B cell (primary cell): ENCODE results near the gene ATP23. TPM values are rescaled to one million over a fixed set of nuclear protein-coding genes. Genes with fewer than 3 reads are reported as not detected.

Source experiments
- ATAC-seq: fragments of 200-7000 bp; cut with Tn5 transposase; one replicate; pipeline ENCODE4 v1.10.0; 2021; ENCODE audit warnings: low read depth, mild to moderate bottlenecking, moderate number of reproducible peaks, moderate library complexity
- CTCF ChIA-PET: fragments of 350-600 bp; sonication (Branson Sonifier 250); formaldehyde crosslinking; loops from one replicate; lab custom pipeline; 2021; ENCODE audit warnings: antibody characterized with exemption, inconsistent platforms; lab: Charles Lee
- POLR2A ChIA-PET: fragments of 350-600 bp; sonication (Branson Sonifier 250); formaldehyde crosslinking; loops from one replicate; lab custom pipeline; 2021; ENCODE audit warnings: antibody characterized with exemption; lab: Charles Lee
- DNase-seq: peaks from one replicate; pipeline ENCODE4 v3.0.0; 2013
- H2AFZ ChIP-seq: 2 replicates; pipeline ENCODE4 v1.6.1; 2012; ENCODE audit warnings: mild to moderate bottlenecking, low read depth, low read length; ENCODE audit not compliant: insufficient read depth, poor library complexity, severe bottlenecking
- H3K27ac ChIP-seq, 2 donors: 1 replicate in 1 of 2; 2 replicates in 1 of 2; pipeline ENCODE4 v1.5.1; 2012 to 2013; ENCODE audit warnings: low read length in 2 of 2, mild to moderate bottlenecking in 2 of 2, moderate library complexity in 1 of 2
- H3K27me3 ChIP-seq, 4 experiments: fragments of 200-600 bp in 1 of 4; sonication (generic) in 1 of 4; replicated peaks in 1 of 4; 1 replicate in 2 of 4; 2 replicates in 2 of 4; pipeline versions ENCODE4 v1.6.1 to v1.7.0; 2013 to 2016; ENCODE audit warnings: low read length in 3 of 4, mild to moderate bottlenecking in 2 of 4, mixed read lengths in 1 of 4, moderate library complexity in 1 of 4; ENCODE audit not compliant: insufficient read depth in 4 of 4, control insufficient read depth in 3 of 4; ENCODE audit errors: control extremely low read depth in 1 of 4
- H3K36me3 ChIP-seq, 2 experiments: replicated peaks in 1 of 2; 1 replicate in 1 of 2; 2 replicates in 1 of 2; pipeline versions ENCODE4 v1.6.1 to v1.7.1; 2013; ENCODE audit warnings: low read length in 1 of 2; ENCODE audit not compliant: insufficient read depth in 2 of 2, control insufficient read depth in 1 of 2; ENCODE audit errors: control extremely low read depth in 1 of 2, extremely low read depth in 1 of 2
- H3K4me1 ChIP-seq, 2 donors: fragments of 200-600 bp in 1 of 2; sonication (generic) in 1 of 2; 1 replicate in 1 of 2; 2 replicates in 1 of 2; pipeline versions ENCODE4 v1.5.1 to v1.6.1; 2013 to 2017; ENCODE audit warnings: low read length in 2 of 2; ENCODE audit not compliant: control insufficient read depth in 2 of 2, insufficient read depth in 2 of 2
- H3K4me2 ChIP-seq: replicated peaks from 2 replicates; pipeline ENCODE3; 2012; ENCODE audit warnings: mild to moderate bottlenecking, low read depth, low read length; ENCODE audit not compliant: poor library complexity, severe bottlenecking
- H3K4me3 ChIP-seq, 5 experiments: fragments of 200-600 bp in 1 of 5; sonication (generic) in 1 of 5; 1 replicate in 3 of 5; 2 replicates in 2 of 5; pipeline versions ENCODE4 v1.5.1 to v1.7.0; 2011 to 2016; ENCODE audit warnings: low read length in 4 of 5, mild to moderate bottlenecking in 4 of 5, low read depth in 2 of 5, control low read depth in 1 of 5, moderate library complexity in 1 of 5; ENCODE audit not compliant: insufficient read depth in 1 of 5; ENCODE audit errors: control extremely low read depth in 1 of 5, extremely low read depth in 1 of 5
- H3K79me2 ChIP-seq: fragments of 200-600 bp; sonication (generic); one replicate; pipeline ENCODE4 v1.6.0; 2016; ENCODE audit warnings: low read length; ENCODE audit not compliant: control insufficient read depth, insufficient read depth
- H3K9ac ChIP-seq: fragments of 200-600 bp; sonication (generic); 2 replicates; pipeline ENCODE4 v1.6.1; 2017; ENCODE audit warnings: mild to moderate bottlenecking, low read length, moderate library complexity
- H3K9me3 ChIP-seq, 3 donors: one replicate each; pipeline versions ENCODE4 v1.6.1 to v1.7.1; 2013; ENCODE audit warnings: low read length in 2 of 3; ENCODE audit not compliant: control insufficient read depth in 2 of 3, insufficient read depth in 1 of 3; ENCODE audit errors: control extremely low read depth in 1 of 3
- H4K20me1 ChIP-seq: 2 replicates; pipeline ENCODE4 v1.6.0; 2012; ENCODE audit warnings: mild to moderate bottlenecking, low read length; ENCODE audit not compliant: insufficient read depth, control insufficient read depth, poor library complexity, severe bottlenecking
- H3K27ac Mint-ChIP-seq: one replicate; pipeline ENCODE4 v1.8.0; 2021; ENCODE audit warnings: mixed read lengths
- H3K27me3 Mint-ChIP-seq: one replicate; pipeline ENCODE4 v1.8.0; 2021; ENCODE audit warnings: mixed read lengths
- H3K4me1 Mint-ChIP-seq: one replicate; pipeline ENCODE4 v1.8.0; 2021; ENCODE audit warnings: mixed read lengths
- H3K4me3 Mint-ChIP-seq: one replicate; pipeline ENCODE4 v1.8.0; 2021; ENCODE audit warnings: mixed read lengths
- H3K9me3 Mint-ChIP-seq: one replicate; pipeline ENCODE4 v1.8.0; 2022; ENCODE audit warnings: mixed read lengths; ENCODE audit not compliant: insufficient read depth
- CTCF ChIP-seq: fragments of 200-600 bp; IDR thresholded peaks from one replicate; pipeline ENCODE4 v1.8.0; 2022; ENCODE audit warnings: antibody characterized with exemption, mild to moderate bottlenecking
- WGBS: methylation state at CpG from one replicate; pipeline ENCODE4 v1.1.5; 2013; ENCODE audit warnings: missing lambda C conversion rate; ENCODE audit not compliant: insufficient coverage; 5-methylcytosine and 5-hydroxymethylcytosine counted together
- intact Hi-C: fragments of 100-400 bp; cut with micrococcal nuclease; formaldehyde crosslinking; loops from one replicate; pipeline ENCODE4 v1.10.0; 2022
- polyA plus RNA-seq: library from polyadenylated mRNA; depleted of rRNA; stranded (reverse); fragments of >200 nt; gene quantifications from 2 replicates; pipeline ENCODE4 v1.2.3, GENCODE V29; 2012
- total RNA-seq, 2 donors: library from RNA; stranded (reverse); fragments of 120-200 nt in 1 of 2; gene quantifications; 1 replicate in 1 of 2; 2 replicates in 1 of 2; pipeline versions ENCODE4 v1.2.3 to v1.2.4, GENCODE V29; 2013 to 2022

ATP23 gene
- total and polyA plus RNA-seq, 2 donors (not counting 1 experiment from before 2014, with no cell fraction given): 6.2 to 16.3 TPM

DNA sequence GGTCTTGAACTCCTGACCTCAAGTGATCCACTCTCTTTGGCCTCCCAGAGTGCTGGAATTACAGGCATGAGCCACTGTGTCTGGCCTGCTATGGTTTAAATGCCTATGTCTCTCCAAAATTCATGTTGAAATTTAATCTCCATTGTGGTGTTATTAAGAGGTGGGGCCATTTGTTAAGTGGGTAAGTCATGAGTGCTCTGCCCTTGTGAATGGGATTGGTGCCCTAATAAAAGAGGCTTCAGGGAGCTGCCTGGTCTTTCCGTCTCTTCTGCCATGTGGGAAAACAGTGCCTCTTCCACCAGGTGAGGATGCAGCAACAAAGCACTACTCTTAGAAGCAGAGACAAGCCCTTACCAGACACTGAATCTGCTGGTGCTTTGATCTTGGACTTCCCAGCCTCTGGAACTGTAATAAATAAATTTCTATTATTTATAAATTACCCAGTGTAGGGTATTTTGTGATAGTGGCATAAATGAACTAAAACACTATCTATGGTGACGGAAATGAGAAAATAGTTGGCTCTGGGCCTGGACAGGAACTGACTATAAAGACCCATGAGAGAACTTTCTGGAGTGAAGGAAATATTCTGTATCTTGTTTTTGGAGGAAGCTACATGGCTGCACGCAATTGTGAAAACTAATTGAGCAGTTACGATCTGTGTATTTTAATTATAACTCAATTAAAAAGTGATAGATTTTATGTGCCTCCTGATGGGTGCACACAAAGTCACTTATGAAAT lies 12.1 kb upstream of the ATP23 start:
- H3K27ac Mint-ChIP-seq: no peak overlapping the region
- no peaks in the 10 kb centered on the region for H3K9me3 Mint-ChIP-seq

More for the DNA sequence above, 12.1 kb upstream of the ATP23 start:
- ATAC-seq (no peak), DNase-seq (no peak)
- CTCF ChIA-PET: no interaction called here
- TF ChIP-seq CTCF: no peak
- Histone ChIP-seq H3K79me2 (no peaks in the 10 kb centered on the region), H3K9ac (no peak overlapping the region), H3K9me3 (no peaks in the 10 kb centered on the region), H4K20me1 (no peaks in the 10 kb centered on the region), H3K4me2 (no peak overlapping the region), H3K36me3 (no peaks in the 10 kb centered on the region), H2AFZ (no peak overlapping the region), H3K27me3 (no peaks in the 10 kb centered on the region), H3K4me1 (no peaks in the 10 kb centered on the region), H3K27ac (no peak overlapping the region), H3K4me3 (no peak overlapping the region)
- Mint-ChIP-seq H3K27me3 (no peaks in the 10 kb centered on the region), H3K4me1 (no peaks in the 10 kb centered on the region), H3K4me3 (no peak overlapping the region)
- 80% methylated on average over 1 of the region's 4 CpGs for WGBS
- intact Hi-C loops: no loop called here
- POLR2A ChIA-PET: no interaction called here
